ENCODE measurements around the gene TAX1BP3.

Gene TAX1BP3

DNA sequence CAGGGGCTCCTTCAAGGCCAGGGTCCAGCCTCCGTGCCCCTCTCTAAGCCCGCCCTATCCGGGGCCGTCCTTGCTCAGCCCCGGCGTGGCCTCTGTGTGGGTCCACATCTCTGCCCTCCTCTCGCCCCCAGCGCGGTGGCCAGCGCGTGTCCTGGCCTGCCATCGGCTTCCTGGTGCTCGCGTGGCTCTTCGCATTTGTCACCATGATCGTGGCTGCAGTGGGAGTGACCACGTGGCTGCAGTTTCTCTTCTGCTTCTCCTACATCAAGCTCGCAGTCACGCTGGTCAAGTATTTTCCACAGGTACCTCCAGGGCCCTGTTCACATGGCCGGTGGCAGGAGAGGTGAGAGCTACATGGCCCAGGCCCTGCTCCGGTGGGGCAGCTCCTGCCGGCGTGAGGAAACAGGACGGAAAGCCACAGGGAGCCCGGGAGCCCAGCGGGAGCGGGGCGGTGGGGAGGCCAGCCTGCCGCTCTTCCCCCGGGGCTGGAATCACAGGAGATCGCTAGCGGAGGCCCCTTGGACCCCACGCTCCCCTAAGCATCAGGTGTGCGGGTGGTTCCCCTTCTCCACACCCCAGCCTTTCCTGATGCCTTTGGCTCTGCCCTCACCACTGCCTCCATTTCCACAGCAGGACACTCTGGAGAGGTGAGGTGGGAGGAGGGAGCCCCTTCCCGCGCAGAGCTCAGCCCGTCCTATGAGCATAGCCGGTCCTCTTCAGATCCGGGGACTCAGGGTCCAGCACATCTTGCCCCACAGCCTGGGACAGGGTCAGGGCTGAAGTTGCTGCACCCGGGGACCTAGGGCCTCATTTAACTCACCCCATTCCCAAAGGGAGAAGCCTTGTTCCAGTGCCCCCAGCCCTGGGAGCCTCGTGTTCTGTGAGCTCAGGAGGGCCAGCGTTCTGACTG is 10.2 kb downstream of the TAX1BP3 start:
- DNase-seq = no peak

GRCh38 chr17:3657588-3657869 is 10.8 kb downstream of the TAX1BP3 start:
- DNase-seq = no peak

DNA sequence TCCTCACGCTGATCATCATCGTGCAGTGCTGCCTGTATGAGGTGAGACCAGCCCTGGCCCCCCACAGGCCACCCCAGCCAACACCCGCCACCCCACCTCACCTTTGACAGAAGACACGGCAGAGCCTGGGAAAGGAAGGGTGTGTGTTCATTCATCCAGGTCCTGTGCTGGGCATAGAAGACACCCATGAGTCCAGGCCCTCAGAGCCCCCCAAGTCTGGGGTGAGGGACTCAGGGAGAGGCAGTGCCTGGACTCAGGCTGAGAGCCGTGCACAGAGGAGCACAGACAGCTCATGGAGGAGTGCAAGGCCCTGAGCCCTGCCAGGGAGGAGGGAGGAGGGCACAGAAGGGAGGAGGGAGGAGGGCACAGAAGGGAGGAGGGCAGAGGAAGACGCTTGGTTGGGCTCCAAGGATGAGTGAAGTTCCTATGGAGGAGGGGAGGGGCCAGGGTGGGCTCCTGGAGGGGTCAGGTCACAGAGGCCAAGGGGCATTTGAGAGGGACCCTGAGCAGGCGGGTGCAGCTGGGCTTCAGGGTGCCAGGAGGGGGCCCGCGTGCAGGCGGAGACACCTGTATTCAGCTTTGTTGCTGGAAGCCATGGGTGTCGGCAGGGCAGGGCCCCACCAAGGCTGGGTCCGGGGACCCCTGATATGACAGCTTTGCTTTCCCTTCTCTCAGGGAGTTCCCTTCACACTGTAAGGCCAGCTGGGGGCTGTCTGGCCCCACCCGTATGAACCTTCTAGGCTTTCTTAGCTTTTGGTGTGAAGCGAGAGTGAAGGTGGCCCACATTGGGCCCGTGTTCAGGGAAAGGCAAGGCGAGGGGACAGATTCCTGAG is 11.4 kb downstream of the TAX1BP3 start:
- DNase-seq = no peak

- DNase-seq = no peak
Measured at GRCh38 chr17:3656353-3656752, 12.0 kb downstream of the TAX1BP3 start.

DNA sequence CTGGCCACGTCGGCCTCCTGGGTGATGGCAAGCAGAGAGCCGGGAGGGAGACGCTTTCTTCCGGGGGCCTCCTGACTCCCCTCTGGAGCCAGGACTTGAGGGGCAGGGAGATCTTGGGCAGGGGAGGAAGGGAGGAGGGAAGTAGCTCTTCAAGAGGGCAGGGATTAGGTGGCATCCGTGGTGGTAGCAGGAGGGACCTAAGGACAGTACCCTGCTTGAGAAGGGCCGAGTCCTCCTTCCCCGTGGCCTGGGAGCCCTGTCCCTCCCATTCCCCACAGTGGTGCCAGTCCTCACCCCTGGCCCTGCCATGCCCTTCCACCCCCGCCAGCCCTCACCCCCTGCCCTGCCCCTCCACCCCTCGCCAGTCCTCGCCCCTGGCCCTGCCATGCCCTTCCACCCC is 12.6 kb downstream of the TAX1BP3 start:
- no peak for DNase-seq

DNA sequence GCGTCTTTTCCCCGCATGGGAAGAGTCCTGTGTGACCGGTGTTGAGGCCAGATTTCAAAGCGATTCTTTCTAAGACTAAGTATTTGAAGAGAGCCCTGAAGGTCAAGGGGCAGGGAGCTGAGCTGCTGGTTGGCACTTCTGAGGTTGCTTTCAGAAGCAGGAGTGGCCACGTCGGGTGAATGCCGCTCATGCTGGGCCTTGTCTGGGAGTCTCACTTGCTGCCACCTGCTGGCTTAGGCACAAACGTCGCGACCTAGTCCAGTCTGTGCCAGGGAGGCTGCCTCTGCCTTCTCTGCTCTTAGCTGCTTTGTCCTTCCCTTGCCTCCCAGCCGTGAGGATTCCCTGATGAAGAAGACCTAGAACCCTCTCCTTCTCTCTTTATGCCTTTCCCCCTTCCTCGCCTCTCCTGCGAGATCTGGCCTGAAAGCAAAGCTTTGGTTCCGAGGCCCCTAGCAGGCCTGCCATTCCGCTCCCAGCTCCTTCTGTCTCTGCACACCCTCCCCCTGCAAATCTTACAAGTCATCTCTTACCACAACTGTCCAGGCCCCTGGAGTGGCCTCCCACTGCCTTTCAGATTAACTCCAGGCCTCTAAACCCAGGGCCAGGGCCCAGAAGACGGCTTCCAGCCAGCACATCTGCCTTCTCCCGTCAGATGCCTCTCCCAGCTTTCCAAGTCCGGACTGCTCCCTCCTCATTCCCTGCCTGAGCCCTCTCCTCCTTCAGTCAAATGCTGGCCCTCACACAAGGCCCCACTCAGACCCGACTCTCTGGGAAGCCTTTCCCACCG is 20.4 kb downstream of the TAX1BP3 start:
- peak in 1 of 2 experiments; percentile 29 for DNase-seq

- DNase-seq = no peak
Measured at GRCh38 chr17:3647251-3647650, 21.1 kb downstream of the TAX1BP3 start.

GRCh38 chr17:3645310-3645709 is 23.1 kb downstream of the TAX1BP3 start:
- DNase-seq = no peak

DNA sequence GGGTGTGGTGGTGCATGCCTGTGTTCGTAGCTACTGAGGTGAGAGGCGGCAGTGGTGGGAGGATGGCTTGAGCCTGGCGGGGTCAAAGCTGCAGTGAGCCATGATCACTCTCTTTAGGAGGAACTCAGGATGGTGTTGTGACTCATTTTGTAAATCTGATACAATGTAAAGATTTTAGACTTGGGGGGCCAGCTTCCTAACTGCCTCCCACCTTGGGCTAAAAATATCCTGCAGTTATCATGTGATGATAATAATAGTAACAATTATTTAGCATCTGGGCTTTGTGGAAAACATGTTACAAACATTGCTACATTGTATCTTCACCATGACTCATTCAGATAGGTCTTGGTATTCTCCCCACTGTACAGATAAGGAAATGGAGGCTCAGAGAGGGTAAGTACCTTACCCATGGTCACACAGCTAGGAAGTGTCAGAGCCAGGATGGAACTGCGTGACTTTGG is 24.5 kb downstream of the TAX1BP3 start:
- DNase-seq = no peak

DNA sequence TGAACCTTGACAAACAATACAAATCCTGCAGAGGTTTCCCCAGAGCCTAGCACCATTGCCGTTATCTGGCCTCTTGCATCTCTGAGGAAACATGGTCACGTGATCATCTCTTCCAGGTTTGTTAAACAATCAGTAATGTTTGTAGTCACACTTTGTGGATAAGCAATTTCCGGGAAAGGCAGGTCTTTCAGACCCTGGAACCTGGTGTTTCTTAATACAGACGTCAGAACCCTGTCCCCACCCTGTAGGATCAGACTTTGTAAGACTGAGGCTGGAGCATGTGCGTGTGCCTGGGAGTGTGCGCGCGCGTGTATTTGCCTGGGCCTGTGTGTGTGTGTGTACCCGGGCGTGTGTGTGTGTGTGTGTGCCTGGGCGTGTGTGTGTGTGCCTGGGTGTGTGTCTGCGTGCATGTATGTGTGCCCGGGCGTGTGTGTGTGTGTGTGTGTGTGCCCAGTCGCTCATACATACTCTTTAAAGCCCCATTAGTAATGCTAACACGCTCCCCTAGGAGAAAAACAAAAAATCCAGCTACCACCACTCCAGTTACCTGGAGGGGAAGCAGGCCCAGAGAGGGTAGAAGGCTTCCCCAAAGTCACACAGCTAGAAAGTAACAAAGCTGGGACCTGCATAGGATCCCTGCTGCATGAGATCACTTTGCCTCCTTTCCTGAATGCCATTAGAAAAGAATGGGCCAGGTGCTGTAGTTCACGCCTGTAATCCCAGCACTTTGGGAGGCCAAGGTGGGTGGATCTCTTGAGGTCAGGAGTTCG is 26.5 kb downstream of the TAX1BP3 start:
- no peak for DNase-seq

DNA sequence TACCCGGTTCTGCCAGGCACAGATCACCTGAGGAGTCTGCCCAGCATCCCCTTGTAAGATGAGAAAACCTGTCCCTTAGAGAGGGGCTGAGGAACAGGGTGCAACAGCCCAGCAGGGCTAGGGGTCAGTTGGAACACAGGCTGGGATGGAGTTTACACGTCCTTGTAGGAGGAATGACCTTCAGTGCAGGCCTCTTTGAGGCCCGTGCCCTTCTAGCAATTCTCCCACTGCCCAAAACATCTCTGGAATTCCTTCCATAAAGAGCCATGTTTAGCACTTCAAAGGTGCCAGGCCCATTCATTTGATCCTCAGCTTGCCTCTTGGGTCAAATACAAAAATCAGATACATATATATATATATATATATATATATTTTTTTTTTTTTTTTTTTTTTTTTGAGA is 27.4 kb downstream of the TAX1BP3 start:
- DNase-seq = no peak

- no peak for DNase-seq
Measured at GRCh38 chr17:3639981-3640596, 28.3 kb downstream of the TAX1BP3 start.

DNA sequence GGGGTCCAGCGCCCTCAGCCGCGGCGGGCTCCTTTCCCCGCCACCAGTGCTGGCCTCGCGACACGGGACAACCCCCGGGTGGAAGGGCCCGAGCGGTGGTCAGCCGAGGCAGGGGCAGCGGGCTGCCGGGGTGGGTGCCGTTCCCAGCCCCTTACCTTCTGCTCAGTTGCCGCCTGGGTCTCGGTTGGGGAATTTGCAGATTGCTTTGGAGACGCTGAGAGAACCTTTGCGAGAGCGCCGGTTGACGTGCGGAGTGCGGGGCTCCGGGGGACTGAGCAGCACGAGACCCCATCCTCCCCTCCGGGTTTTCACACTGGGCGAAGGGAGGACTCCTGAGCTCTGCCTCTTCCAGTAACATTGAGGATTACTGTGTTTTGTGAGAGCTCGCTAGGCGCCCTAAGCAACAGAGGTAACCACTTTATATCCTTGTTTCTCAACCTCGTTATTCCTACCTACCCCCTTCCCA is 31.4 kb downstream of the TAX1BP3 start:
- DNase-seq = no peak

- peak; percentile 84 to 94 for DNase-seq
Measured at GRCh38 chr17:3636154-3636907, 32.0 kb downstream of the TAX1BP3 start, which contains the start of the genes CTNS and SHPK. CTNS (plus strand) TSS chr17:3636760; CDS start chr17:3640207, 3,447 bp downstream. SHPK (minus strand) TSS chr17:3636250; CDS start chr17:3636219, 31 bp downstream.

DNA sequence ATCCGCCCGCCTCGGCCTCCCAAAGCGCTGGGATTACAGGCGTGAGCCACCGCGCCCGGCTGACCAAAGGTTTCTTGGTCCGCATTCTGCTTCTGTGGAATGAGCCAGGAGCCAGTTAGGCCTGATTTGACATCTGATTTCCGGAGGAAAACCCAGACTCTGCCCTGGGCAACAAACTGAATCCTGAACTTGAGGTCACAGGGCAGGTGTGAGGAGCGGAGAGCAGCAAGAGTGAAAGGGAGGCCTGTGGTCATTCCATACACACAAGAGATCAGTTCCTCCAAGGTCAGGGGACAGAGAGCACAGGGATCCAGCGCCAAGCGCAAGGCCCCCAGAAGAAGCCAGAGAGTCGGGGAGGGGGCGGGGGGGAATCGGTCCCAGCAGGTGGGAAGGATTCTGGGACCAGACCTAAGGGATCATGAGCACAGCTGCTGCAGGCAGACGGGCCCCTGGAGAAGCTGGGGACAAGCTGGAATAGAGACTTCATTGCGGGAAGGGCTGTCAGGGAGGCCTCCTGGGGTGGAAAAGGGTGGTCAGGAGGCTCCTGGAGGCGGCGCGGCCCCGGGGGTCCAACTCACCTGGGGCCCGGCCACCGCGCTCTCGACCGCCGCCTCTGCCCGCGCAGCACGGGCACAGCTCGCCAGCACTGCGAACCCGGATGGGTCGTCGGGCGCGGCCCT is 32.8 kb downstream of the TAX1BP3 start:
- DNase-seq = no peak

- no peak for DNase-seq
Measured at GRCh38 chr17:3632287-3632686, 36.1 kb downstream of the TAX1BP3 start.

DNA sequence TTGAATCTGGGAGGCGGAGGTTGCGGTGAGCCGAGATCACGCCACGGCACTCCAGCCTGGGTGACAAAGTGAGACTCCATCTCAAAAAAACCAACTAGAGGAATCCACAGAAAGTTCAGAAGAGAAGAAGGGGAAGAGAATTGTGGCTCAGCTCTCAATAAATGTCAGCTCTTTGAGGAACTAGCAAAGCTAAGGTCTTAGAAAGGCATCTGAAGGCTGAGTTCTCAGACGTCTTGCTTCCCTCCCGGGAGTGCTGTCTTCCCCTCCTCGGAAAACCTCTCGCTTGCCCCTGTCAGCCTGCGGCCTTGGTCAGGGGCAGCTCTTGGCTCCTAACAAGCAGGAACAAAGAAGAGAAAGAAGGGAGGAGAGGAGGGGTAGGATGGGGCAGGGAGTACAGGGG is 37.6 kb downstream of the TAX1BP3 start:
- DNase-seq = no peak

- no peak for DNase-seq
Measured at GRCh38 chr17:3627769-3628167, 40.6 kb downstream of the TAX1BP3 start.

DNA sequence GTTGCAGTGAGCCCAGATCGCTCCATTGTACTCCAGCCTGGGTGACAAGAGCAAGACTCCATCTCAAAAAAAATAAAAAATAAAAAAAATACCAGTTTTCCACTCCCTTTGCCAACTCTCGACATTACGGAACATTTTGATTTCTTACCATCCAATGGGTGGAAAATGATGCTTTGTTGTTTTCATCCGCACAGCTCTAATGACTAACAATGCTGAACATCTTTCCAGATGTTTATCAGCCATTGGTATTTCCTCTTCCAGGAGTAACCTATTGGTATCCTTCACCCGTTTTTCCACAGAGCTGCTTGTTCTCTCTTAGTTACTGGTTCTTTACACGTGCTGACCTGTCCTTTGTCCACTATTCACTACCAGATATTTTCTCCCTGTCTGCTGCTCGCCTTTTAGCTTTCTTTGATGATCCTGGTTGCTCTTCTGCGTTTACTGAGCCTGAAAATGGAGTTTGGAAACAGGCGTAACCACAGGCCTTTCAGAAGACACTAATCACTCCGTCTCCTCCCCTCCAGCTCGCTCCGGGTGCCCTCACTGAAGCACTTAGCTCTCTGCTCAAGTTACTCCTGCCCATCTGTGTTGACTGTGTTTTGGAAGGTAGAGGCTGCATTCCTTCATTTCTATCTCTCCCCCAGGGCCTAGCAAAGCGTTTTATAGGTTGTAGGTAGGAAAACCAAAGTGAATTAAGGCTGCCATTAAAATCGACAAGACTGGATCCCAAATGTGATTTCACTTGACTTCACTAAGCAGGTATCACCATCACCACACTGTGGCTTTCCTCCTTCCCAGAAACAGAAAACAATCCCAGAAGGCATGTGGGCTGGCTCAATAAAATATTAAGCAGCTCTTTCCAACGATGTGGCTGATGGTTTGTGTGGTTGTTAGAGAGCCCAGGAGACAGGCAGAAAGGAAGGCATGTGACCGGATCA is 41.3 kb downstream of the TAX1BP3 start:
- DNase-seq = no peak

Measured in SW 1271 (cell line).